Lower leg skin (tissue), 3 donors: ENCODE data around the gene RGL3.

Experiments used
- CTCF ChIP-seq, 3 donors: fragments of 450-650 bp; IDR thresholded peaks; one replicate each; pipeline ENCODE4 v1.5.1; 2016; ENCODE audit warnings: antibody characterized with exemption in 3 of 3, mild to moderate bottlenecking in 3 of 3, moderate library complexity in 2 of 3
- POLR2A ChIP-seq, 2 donors: fragments of 450-650 bp; IDR thresholded peaks; one replicate each; pipeline ENCODE4 v1.6.1; 2016 to 2017; ENCODE audit warnings: antibody characterized with exemption in 2 of 2, mild to moderate bottlenecking in 1 of 2, moderate library complexity in 1 of 2

GRCh38 chr19:11414544-11414943, 4.6 kb downstream of the RGL3 start:
- TF ChIP-seq POLR2A (IDR thresholded peaks at IDR 0.05): no peak
- no peak for TF ChIP-seq CTCF (IDR thresholded peaks at IDR 0.05)
